ENCODE results near the gene LRCH1. TPM values are rescaled to one million over a fixed set of nuclear protein-coding genes. Genes with fewer than 3 reads are reported as not detected.

Gene LRCH1
- total RNA-seq, 2 experiments from 2014 or later = 15.5 to 17.1 TPM

GRCh38 chr13:46627462-46627861, 74.5 kb downstream of the LRCH1 start:
- H3K36me3 Mint-ChIP-seq (ENCODE audit: low read depth) = peaks cover 2% of the 10 kb centered on the region
- no peaks in the 10 kb centered on the region for H3K27me3 Mint-ChIP-seq
- DNase-seq (no peak), ATAC-seq (no peak)
- no peak overlapping the region for H3K4me3 Mint-ChIP-seq
- intact Hi-C loops (cut with micrococcal nuclease) = no loop called here
- TF ChIP-seq, protein P1, sequence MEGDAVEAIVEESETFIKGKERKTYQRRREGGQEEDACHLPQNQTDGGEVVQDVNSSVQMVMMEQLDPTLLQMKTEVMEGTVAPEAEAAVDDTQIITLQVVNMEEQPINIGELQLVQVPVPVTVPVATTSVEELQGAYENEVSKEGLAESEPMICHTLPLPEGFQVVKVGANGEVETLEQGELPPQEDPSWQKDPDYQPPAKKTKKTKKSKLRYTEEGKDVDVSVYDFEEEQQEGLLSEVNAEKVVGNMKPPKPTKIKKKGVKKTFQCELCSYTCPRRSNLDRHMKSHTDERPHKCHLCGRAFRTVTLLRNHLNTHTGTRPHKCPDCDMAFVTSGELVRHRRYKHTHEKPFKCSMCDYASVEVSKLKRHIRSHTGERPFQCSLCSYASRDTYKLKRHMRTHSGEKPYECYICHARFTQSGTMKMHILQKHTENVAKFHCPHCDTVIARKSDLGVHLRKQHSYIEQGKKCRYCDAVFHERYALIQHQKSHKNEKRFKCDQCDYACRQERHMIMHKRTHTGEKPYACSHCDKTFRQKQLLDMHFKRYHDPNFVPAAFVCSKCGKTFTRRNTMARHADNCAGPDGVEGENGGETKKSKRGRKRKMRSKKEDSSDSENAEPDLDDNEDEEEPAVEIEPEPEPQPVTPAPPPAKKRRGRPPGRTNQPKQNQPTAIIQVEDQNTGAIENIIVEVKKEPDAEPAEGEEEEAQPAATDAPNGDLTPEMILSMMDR (IDR thresholded peaks at IDR 0.05) = no peak
- POLR2A ChIA-PET = no interaction called here
- CTCF ChIA-PET = no interaction called here
- H3K27ac Mint-ChIP-seq = no peak overlapping the region
- H3K4me1 Mint-ChIP-seq (ENCODE audit: low read depth) = peaks cover 47% of the 10 kb centered on the region
- no peaks in the 10 kb centered on the region for H3K9me3 Mint-ChIP-seq

DNA sequence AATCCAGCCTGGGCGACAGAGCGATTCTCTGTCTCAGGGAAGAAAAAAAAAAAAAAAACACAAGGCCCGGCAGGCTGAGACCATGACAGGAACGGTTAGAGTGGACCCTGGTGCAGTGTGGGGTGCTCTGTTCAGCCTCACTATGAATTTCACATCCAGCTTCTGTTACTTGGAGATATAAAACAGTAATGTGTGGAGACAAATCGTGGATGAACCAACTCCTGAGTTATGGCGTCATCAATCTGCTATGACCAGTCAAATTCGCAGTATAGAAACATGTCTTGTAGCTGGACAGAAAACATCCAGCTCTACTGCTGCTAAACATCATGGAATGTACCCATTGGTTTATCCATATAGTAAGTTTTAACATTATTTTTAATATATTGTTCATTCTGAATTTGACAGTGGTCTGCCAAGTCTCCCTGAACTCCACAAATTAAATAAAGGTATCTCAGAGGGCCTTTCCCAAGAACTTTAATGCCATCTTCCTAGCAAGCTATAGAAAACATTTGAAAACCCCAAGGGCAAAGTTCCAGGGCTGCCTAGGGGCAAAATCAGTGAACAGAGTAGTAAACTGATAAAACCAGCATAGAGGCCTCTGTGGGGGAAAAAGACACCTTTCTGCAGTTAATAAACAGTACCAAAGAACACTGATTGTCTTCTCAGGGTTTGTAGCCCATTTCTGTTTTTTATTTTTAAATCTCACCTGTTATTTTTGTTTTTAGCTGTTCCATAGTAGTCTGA, 75.8 kb downstream of the LRCH1 start:
- intact Hi-C loops (cut with micrococcal nuclease) = no loop called here
- Mint-ChIP-seq H3K4me1 (ENCODE audit: low read depth) (peaks cover 46% of the 10 kb centered on the region), H3K9me3 (no peaks in the 10 kb centered on the region), H3K36me3 (ENCODE audit: low read depth) (peaks cover 2% of the 10 kb centered on the region), H3K27ac (no peak overlapping the region), H3K4me3 (no peak overlapping the region), H3K27me3 (no peaks in the 10 kb centered on the region)
- DNase-seq = no peak
- TF ChIP-seq, protein P1 (IDR thresholded peaks at IDR 0.05) = no peak
- ChIA-PET POLR2A (no interaction called here), CTCF (interaction anchor here (0.7 to 1.3 kb wide), 4 partner anchors 18 to 77 kb away, joined by 3 to 5 read pairs (median 3); no protein-coding TSS in a partner anchor)
- ATAC-seq = no peak

GRCh38 chr13:46629811-46630413, 76.9 kb downstream of the LRCH1 start:
- no peak overlapping the region for H3K4me3 Mint-ChIP-seq

GRCh38 chr13:46630431-46631178, 77.6 kb downstream of the LRCH1 start:
- Mint-ChIP-seq H3K4me1 (ENCODE audit: low read depth) (peaks cover 37% of the 10 kb centered on the region), H3K4me3 (no peak overlapping the region), H3K36me3 (ENCODE audit: low read depth) (peaks cover 2% of the 10 kb centered on the region), H3K27me3 (no peaks in the 10 kb centered on the region), H3K9me3 (no peaks in the 10 kb centered on the region), H3K27ac (no peak overlapping the region)
- POLR2A ChIA-PET = interaction anchor here (1.4 kb wide), 1 partner anchor 21 kb away, joined by 4 read pairs; no protein-coding TSS in a partner anchor
- CTCF ChIA-PET = interaction anchor here (1.0 to 1.3 kb wide), 4 partner anchors 28 to 79 kb away, joined by 3 to 5 read pairs (median 4); no protein-coding TSS in a partner anchor
- TF ChIP-seq, protein P1 (IDR thresholded peaks at IDR 0.05) = no peak
- DNase-seq (no peak), ATAC-seq (no peak)
- intact Hi-C loops (cut with micrococcal nuclease) = no loop called here

More at GRCh38 chr13:46629811-46630413, 76.9 kb downstream of the LRCH1 start:
- TF ChIP-seq, protein P1 (IDR thresholded peaks at IDR 0.05) = no peak
- H3K36me3 Mint-ChIP-seq (ENCODE audit: low read depth) = peaks cover 2% of the 10 kb centered on the region
- ATAC-seq (no peak), DNase-seq (no peak)
- CTCF ChIA-PET = interaction anchor here (0.8 to 1.3 kb wide), 4 partner anchors 28 to 78 kb away, joined by 3 to 5 read pairs (median 4); no protein-coding TSS in a partner anchor
- H3K27me3 Mint-ChIP-seq = no peaks in the 10 kb centered on the region
- H3K27ac Mint-ChIP-seq = no peak overlapping the region
- POLR2A ChIA-PET = interaction anchor here (1.4 kb wide), 1 partner anchor 20 kb away, joined by 4 read pairs; no protein-coding TSS in a partner anchor
- H3K9me3 Mint-ChIP-seq = no peaks in the 10 kb centered on the region
- intact Hi-C loops (cut with micrococcal nuclease) = no loop called here
- peaks cover 42% of the 10 kb centered on the region for H3K4me1 Mint-ChIP-seq (ENCODE audit: low read depth)

Data from activated CD8-positive, alpha-beta T cell treated with anti-CD3 and anti-CD28 coated beads for 36 hours (primary cell).